Measurements from ENCODE around the gene ALG5. TPM values are rescaled to one million over a fixed set of nuclear protein-coding genes. Genes with fewer than 3 reads are reported as not detected.
A peak's percentile ranks its signal among the peaks of the same experiment; 100 is the strongest.

ALG5 gene
- total RNA-seq, 1 donor from 2014 or later: 49.8 TPM

DNA sequence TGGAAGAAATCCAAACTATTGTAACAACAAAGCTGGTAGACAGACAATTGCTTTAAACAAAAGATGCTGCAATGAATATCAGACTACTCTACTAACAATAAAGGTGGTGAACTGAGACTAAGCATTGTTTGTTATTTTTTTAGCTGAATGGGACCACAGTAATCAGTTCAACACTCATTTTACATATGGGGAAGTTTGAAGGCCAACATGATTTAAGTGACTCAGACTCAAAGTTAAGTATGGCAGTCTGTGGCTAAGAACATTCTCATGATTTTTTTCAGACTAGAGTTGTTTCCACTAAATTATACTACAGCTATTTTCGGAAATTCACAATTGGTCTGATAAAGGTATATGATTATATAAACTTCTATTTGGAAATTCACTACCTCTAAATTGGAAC lies 11.9 kb upstream of the ALG5 start:
- no peak overlapping the region for H3K27ac Mint-ChIP-seq
- peaks cover 85% of the 10 kb centered on the region for H3K36me3 Mint-ChIP-seq (ENCODE audit: low read depth)

DNA sequence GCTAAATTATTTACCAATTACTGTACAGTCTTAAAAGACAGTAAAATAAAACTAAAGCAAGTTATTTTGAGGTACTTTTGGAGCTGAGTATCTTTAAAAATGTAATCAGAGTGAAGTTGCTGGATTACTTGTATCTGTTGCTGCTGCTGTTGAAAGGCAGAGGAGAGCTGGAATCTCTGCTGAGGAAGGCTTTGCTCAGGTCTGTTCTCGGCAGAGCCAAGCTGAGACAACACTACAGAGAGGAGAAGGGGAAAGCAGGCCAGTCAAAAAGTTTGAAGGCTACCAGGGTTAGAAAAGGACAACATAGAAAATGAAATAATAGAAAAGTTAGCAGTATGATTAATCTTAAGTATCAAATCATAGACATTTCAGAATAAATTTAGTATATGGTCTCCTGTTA lies 11.3 kb upstream of the ALG5 start:
- Mint-ChIP-seq H3K4me3 (ENCODE audit: low read depth) (no peak overlapping the region), H3K9me3 (no peaks in the 10 kb centered on the region), H3K4me1 (ENCODE audit: low read depth) (peaks cover 9% of the 10 kb centered on the region), H3K27me3 (ENCODE audit: low read depth) (no peaks in the 10 kb centered on the region), H3K36me3 (ENCODE audit: low read depth) (peaks cover 85% of the 10 kb centered on the region), H3K27ac (no peak overlapping the region)
- intact Hi-C loops (cut with micrococcal nuclease): no loop called here
- no peak for DNase-seq (ENCODE audit: low spot score)

More for the DNA sequence above, 11.9 kb upstream of the ALG5 start:
- no peak for DNase-seq (ENCODE audit: low spot score)
- Mint-ChIP-seq H3K4me3 (ENCODE audit: low read depth) (no peak overlapping the region), H3K9me3 (no peaks in the 10 kb centered on the region), H3K27me3 (ENCODE audit: low read depth) (no peaks in the 10 kb centered on the region), H3K4me1 (ENCODE audit: low read depth) (peaks cover 10% of the 10 kb centered on the region)
- intact Hi-C loops (cut with micrococcal nuclease): no loop called here

- Mint-ChIP-seq H3K4me1 (ENCODE audit: low read depth) (peaks cover 9% of the 10 kb centered on the region), H3K27me3 (ENCODE audit: low read depth) (no peaks in the 10 kb centered on the region), H3K27ac (peak overlapping the region; percentile 8), H3K4me3 (ENCODE audit: low read depth) (no peak overlapping the region), H3K36me3 (ENCODE audit: low read depth) (peaks cover 85% of the 10 kb centered on the region), H3K9me3 (no peaks in the 10 kb centered on the region)
- no peak for DNase-seq (ENCODE audit: low spot score)
- intact Hi-C loops (cut with micrococcal nuclease): no loop called here
These were observed 10.6 kb upstream of the ALG5 start for GRCh38 chr13:37009692-37010091.

DNA sequence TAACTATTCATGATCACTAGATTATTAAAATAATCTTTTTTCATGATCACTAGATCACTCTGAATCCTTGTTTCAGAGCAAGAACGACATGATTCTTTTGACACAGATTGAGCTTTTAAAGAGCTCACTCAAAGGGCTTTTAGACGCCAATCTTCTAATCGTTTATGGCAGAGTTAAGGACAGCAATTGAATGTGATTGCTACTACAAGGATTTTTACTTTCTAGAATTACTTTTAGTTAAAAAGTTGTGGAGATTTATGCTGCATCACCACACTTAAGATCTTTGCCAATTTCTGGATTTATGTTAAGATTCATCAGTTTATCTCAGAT lies 2.7 kb upstream of the ALG5 start:
- DNase-seq (ENCODE audit: low spot score): no peak
- peak overlapping the region; percentile 100 for H3K27ac Mint-ChIP-seq
- H3K27me3 Mint-ChIP-seq (ENCODE audit: low read depth): no peaks in the 10 kb centered on the region
- H3K9me3 Mint-ChIP-seq: no peaks in the 10 kb centered on the region
- peak overlapping the region; percentile 100 for H3K4me3 Mint-ChIP-seq (ENCODE audit: low read depth)
- peaks cover 26% of the 10 kb centered on the region for H3K4me1 Mint-ChIP-seq (ENCODE audit: low read depth)
- intact Hi-C loops (cut with micrococcal nuclease): no loop called here
- peaks cover 63% of the 10 kb centered on the region for H3K36me3 Mint-ChIP-seq (ENCODE audit: low read depth)

- intact Hi-C loops (cut with micrococcal nuclease): loop anchor here (2.0 to 5.0 kb wide), 2 partner anchors 581 to 652 kb away; partner anchors contain the start of gene SPART
- peak; percentile 15 for DNase-seq (ENCODE audit: low spot score)
- Mint-ChIP-seq H3K4me1 (ENCODE audit: low read depth) (peaks cover 37% of the 10 kb centered on the region), H3K4me3 (ENCODE audit: low read depth) (peak overlapping the region; percentile 100), H3K27ac (peak overlapping the region; percentile 100), H3K36me3 (ENCODE audit: low read depth) (peaks cover 59% of the 10 kb centered on the region), H3K9me3 (no peaks in the 10 kb centered on the region), H3K27me3 (ENCODE audit: low read depth) (no peaks in the 10 kb centered on the region)
These were observed 507 bp downstream of the ALG5 start for GRCh38 chr13:36998624-36999041.

GRCh38 chr13:36997716-36998427 lies 1.3 kb downstream of the ALG5 start:
- no peaks in the 10 kb centered on the region for H3K9me3 Mint-ChIP-seq
- peak overlapping the region; percentile 100 for H3K4me3 Mint-ChIP-seq (ENCODE audit: low read depth)
- H3K4me1 Mint-ChIP-seq (ENCODE audit: low read depth): peaks cover 34% of the 10 kb centered on the region
- peaks cover 57% of the 10 kb centered on the region for H3K36me3 Mint-ChIP-seq (ENCODE audit: low read depth)
- peak overlapping the region; percentile 100 for H3K27ac Mint-ChIP-seq
- H3K27me3 Mint-ChIP-seq (ENCODE audit: low read depth): no peaks in the 10 kb centered on the region
- no peak for DNase-seq (ENCODE audit: low spot score)
- intact Hi-C loops (cut with micrococcal nuclease): loop anchor here (2.0 to 5.0 kb wide), 3 partner anchors 565 to 651 kb away; partner anchors contain the start of genes CCNA1 and SPART

DNA sequence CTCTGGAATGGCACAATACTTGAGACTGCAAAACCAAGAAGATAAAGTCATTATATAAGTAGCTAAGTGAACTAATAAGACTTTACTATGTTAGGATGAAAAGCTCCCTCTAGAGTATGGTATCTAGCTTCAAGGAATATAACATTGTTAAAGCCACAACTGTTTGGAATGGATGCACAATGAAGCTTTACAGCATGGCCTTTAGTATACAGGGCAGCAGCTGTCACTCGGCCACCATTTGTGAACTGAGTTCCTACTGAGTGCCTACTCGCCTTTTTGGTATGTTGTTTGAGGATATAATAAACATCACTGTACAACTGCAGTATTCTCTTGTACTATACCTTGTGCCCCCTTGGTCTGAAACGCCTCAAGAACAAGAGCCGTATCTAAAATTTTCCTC lies 6.8 kb downstream of the ALG5 start:
- peaks cover 16% of the 10 kb centered on the region for H3K4me1 Mint-ChIP-seq (ENCODE audit: low read depth)
- no peak overlapping the region for H3K27ac Mint-ChIP-seq
- H3K9me3 Mint-ChIP-seq: no peaks in the 10 kb centered on the region
- H3K27me3 Mint-ChIP-seq (ENCODE audit: low read depth): no peaks in the 10 kb centered on the region
- intact Hi-C loops (cut with micrococcal nuclease): no loop called here
- H3K36me3 Mint-ChIP-seq (ENCODE audit: low read depth): peaks cover 85% of the 10 kb centered on the region
- DNase-seq (ENCODE audit: low spot score): no peak
- no peak overlapping the region for H3K4me3 Mint-ChIP-seq (ENCODE audit: low read depth)

DNA sequence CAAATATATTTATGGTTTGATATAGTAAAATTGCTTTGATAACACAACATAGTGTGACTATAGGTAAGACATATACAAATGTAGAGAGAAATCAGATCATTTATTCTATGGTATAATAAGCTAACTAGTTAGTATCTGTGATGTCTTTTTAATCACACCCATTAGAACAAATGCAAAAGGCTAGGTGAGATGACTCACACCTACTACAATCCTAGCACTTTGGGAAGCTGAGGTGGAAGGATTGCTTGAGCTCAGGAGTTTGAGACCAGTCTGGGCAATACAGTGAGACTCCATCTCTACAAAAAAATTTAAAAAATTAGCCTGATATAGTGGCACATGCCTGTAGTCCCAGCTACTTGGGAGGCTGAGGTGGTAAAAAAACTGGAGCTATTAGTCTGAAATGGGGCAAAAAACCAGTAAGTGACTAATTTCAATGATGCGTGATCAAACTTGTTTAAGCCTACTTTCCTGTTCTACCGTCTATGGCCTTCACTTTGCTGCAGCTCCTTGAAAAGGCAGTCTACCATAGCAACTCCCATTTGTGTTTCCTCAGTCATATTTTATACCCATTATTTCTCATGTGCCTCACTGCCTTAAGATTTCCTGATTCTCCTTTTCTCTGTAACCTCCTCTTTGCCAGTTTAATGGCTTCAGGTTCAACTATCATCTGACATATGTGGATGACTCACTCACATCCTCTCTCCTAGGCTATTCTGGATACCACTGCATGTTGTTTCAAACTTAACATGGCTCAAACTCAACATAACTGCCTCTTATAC lies 12.5 kb downstream of the ALG5 start:
- intact Hi-C loops (cut with micrococcal nuclease): no loop called here
- DNase-seq (ENCODE audit: low spot score): no peak

DNA sequence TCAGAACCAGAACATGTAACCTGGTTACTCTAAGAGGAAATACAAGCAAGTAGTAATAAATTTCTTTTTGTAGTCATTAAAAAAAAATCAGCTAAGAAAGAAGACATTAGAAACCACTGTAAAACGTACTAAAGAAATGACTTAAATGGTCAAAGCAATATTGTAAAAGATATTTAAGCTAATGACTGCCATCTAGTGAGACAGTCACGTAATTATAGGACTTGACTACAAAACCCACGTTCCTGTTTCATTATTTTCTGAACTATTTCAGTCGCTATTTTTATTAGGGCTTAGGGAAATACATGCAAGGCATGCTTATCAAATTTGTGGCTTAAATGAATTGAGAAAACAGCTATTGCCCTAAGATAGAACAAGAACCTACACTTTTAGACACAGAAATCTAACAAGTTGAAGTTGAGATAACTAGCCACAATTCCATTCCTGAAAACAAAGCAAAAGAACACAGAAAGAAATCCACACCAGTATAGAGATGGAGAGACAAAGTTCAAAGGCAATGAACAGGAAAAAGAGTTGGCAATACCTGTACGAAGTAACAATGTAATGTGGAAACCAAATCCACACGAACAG lies 17.9 kb downstream of the ALG5 start:
- DNase-seq (ENCODE audit: low spot score): no peak
- Mint-ChIP-seq H3K27me3 (ENCODE audit: low read depth) (no peaks in the 10 kb centered on the region), H3K36me3 (ENCODE audit: low read depth) (peaks cover 51% of the 10 kb centered on the region), H3K27ac (peak overlapping the region; percentile 15), H3K4me1 (ENCODE audit: low read depth) (peaks cover 3% of the 10 kb centered on the region), H3K4me3 (ENCODE audit: low read depth) (no peak overlapping the region), H3K9me3 (no peaks in the 10 kb centered on the region)
- intact Hi-C loops (cut with micrococcal nuclease): loop anchor here (2.0 to 5.0 kb wide), 2 partner anchors 122 to 564 kb away; no protein-coding TSS in a partner anchor

More for the DNA sequence above, 12.5 kb downstream of the ALG5 start:
- H3K4me3 Mint-ChIP-seq (ENCODE audit: low read depth): no peak overlapping the region
- no peak overlapping the region for H3K27ac Mint-ChIP-seq
- no peaks in the 10 kb centered on the region for H3K4me1 Mint-ChIP-seq (ENCODE audit: low read depth)
- no peaks in the 10 kb centered on the region for H3K27me3 Mint-ChIP-seq (ENCODE audit: low read depth)
- peaks cover 74% of the 10 kb centered on the region for H3K36me3 Mint-ChIP-seq (ENCODE audit: low read depth)
- no peaks in the 10 kb centered on the region for H3K9me3 Mint-ChIP-seq

GRCh38 chr13:36979361-36980050 lies 19.6 kb downstream of the ALG5 start:
- no peak overlapping the region for H3K4me3 Mint-ChIP-seq (ENCODE audit: low read depth)
- peaks cover 54% of the 10 kb centered on the region for H3K36me3 Mint-ChIP-seq (ENCODE audit: low read depth)
- H3K27ac Mint-ChIP-seq: no peak overlapping the region
- H3K9me3 Mint-ChIP-seq: peaks cover 5% of the 10 kb centered on the region
- H3K4me1 Mint-ChIP-seq (ENCODE audit: low read depth): peaks cover 5% of the 10 kb centered on the region
- DNase-seq (ENCODE audit: low spot score): no peak
- intact Hi-C loops (cut with micrococcal nuclease): loop anchor here (2.0 to 5.0 kb wide), 2 partner anchors 121 to 562 kb away; no protein-coding TSS in a partner anchor
- H3K27me3 Mint-ChIP-seq (ENCODE audit: low read depth): no peaks in the 10 kb centered on the region

GRCh38 chr13:36975172-36975571 lies 24.0 kb downstream of the ALG5 start:
- H3K4me1 Mint-ChIP-seq (ENCODE audit: low read depth): peaks cover 2% of the 10 kb centered on the region
- peaks cover 58% of the 10 kb centered on the region for H3K36me3 Mint-ChIP-seq (ENCODE audit: low read depth)
- peaks cover 12% of the 10 kb centered on the region for H3K9me3 Mint-ChIP-seq
- H3K27ac Mint-ChIP-seq: no peak overlapping the region
- H3K27me3 Mint-ChIP-seq (ENCODE audit: low read depth): no peaks in the 10 kb centered on the region
- no peak overlapping the region for H3K4me3 Mint-ChIP-seq (ENCODE audit: low read depth)
- intact Hi-C loops (cut with micrococcal nuclease): no loop called here
- no peak for DNase-seq (ENCODE audit: low spot score)

DNA sequence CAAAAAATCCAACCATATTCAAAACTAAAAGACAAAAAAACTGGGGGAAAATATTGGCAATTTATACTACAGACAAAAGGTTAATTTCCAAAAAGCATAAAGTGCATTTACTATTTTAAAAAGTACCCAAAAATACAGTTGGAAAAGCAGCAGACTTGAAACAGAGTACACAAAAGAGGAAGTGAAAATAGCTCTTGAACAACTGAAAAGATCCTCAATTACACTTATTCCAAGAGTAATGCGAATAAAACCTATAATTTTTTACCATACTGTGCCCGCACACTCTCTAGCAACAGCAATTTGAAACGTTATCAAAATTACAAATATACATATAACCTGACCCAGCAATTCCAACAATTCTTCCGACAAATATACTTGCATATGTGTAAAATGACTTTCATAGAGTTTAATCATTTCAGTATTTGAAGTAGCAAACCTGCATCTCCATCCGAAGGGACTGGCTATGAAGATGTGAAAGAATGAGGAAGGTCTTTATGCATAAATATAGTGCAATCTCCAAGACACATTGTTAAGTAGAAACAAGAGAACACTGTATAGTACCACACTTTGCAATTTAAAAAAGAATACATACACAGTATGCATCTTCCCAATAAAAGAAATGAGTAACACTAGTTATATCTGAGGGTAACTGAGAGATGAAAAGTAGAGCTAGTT lies 25.4 kb downstream of the ALG5 start:
- peaks cover 12% of the 10 kb centered on the region for H3K9me3 Mint-ChIP-seq
- peaks cover 2% of the 10 kb centered on the region for H3K4me1 Mint-ChIP-seq (ENCODE audit: low read depth)
- peaks cover 56% of the 10 kb centered on the region for H3K36me3 Mint-ChIP-seq (ENCODE audit: low read depth)
- H3K27ac Mint-ChIP-seq: no peak overlapping the region
- no peak for DNase-seq (ENCODE audit: low spot score)
- intact Hi-C loops (cut with micrococcal nuclease): no loop called here
- no peak overlapping the region for H3K4me3 Mint-ChIP-seq (ENCODE audit: low read depth)
- H3K27me3 Mint-ChIP-seq (ENCODE audit: low read depth): no peaks in the 10 kb centered on the region

Measured in activated T-helper 2 cell treated with anti-CD3 and anti-CD28 coated beads, Interferon-gamma antibody, Interleukin-2, Interleukin-4, amounts not matched to agents 10 μg/mL and 5 μg/mL and 100 μg/mL, durations not matched to agents 14 hours and 24 hours and 36 hours (primary cell).